Endodermal cell (in vitro differentiated cells): ENCODE data around the gene SIPA1L2. TPM values are rescaled to one million over a fixed set of nuclear protein-coding genes. Genes with fewer than 3 reads are reported as not detected.

Experiments
- DNase-seq: peaks from one replicate; pipeline ENCODE4 v3.0.0-alpha.2; 2017
- H3K27ac ChIP-seq: 2 replicates; pipeline ENCODE4 v1.5.1; 2013; ENCODE audit warnings: mild to moderate bottlenecking, low read depth, low read length, moderate library complexity
- H3K27me3 ChIP-seq: 2 replicates; pipeline ENCODE4 v1.6.1; 2013; ENCODE audit warnings: mild to moderate bottlenecking, low read length, moderate library complexity; ENCODE audit not compliant: insufficient read depth, control insufficient read depth, poor library complexity, severe bottlenecking
- H3K36me3 ChIP-seq: 2 replicates; pipeline ENCODE4 v1.7.0; 2013; ENCODE audit warnings: mild to moderate bottlenecking, low read length, moderate library complexity; ENCODE audit not compliant: control insufficient read depth, insufficient read depth
- H3K4me1 ChIP-seq: one replicate; pipeline ENCODE4 v1.7.0; 2013; ENCODE audit warnings: low read length; ENCODE audit not compliant: control insufficient read depth, insufficient read depth
- H3K4me3 ChIP-seq: 2 replicates; pipeline ENCODE4 v1.5.1; 2013; ENCODE audit warnings: mild to moderate bottlenecking, low read length, moderate library complexity
- H3K9ac ChIP-seq: 2 replicates; pipeline ENCODE4 v1.6.1; 2013; ENCODE audit warnings: mild to moderate bottlenecking, low read length, moderate library complexity; ENCODE audit not compliant: poor library complexity, severe bottlenecking; ENCODE audit errors: extremely low read depth
- H3K9me3 ChIP-seq: 2 replicates; pipeline ENCODE4 v1.6.1; 2013; ENCODE audit warnings: mild to moderate bottlenecking, low read length, moderate library complexity; ENCODE audit not compliant: control insufficient read depth
- H3K27ac Mint-ChIP-seq: 2 replicates; pipeline ENCODE4 v1.8.0; 2020; ENCODE audit warnings: mixed read lengths
- H3K27me3 Mint-ChIP-seq: 2 replicates; pipeline ENCODE4 v1.8.0; 2021; ENCODE audit warnings: mild to moderate bottlenecking, mixed read lengths; ENCODE audit not compliant: insufficient read depth
- H3K36me3 Mint-ChIP-seq: 2 replicates; pipeline ENCODE4 v1.8.0; 2020; ENCODE audit warnings: low read depth, mixed read lengths
- H3K4me1 Mint-ChIP-seq: 2 replicates; pipeline ENCODE4 v1.8.0; 2020; ENCODE audit warnings: mixed read lengths
- H3K4me3 Mint-ChIP-seq: 2 replicates; pipeline ENCODE4 v1.8.0; 2020; ENCODE audit warnings: mild to moderate bottlenecking, moderate library complexity, mixed read lengths
- H3K9me3 Mint-ChIP-seq: 2 replicates; pipeline ENCODE4 v1.8.0; 2020; ENCODE audit warnings: mild to moderate bottlenecking, mixed read lengths
- WGBS, 2 experiments: methylation state at CpG; one replicate each; pipeline versions ENCODE4 v1.1.5 to v1.1.7; 2013; ENCODE audit warnings: missing lambda C conversion rate in 2 of 2, mixed read lengths in 1 of 2; ENCODE audit not compliant: insufficient coverage in 1 of 2, insufficient read length in 1 of 2; 5-methylcytosine and 5-hydroxymethylcytosine counted together
- total RNA-seq, 2 donors: library from RNA; stranded (reverse); fragmentation: NEBNext Ultra II Directional in 1 of 2; extraction: Animal tissue kit (Norgen Biotek cat#: 25700) in 1 of 2; gene quantifications; 2 replicates in 1 of 2; 3 replicates in 1 of 2; pipeline ENCODE4 v1.2.1, GENCODE V29; 2021
- TF ChIP-seq, protein P1 (sequence below): fragments of 200-600 bp; sonication (generic); conservative IDR thresholded peaks from 2 replicates; pipeline ENCODE4 v1.5.0; 2021; ENCODE audit warnings: antibody characterized with exemption, mild to moderate bottlenecking

Gene SIPA1L2
- total RNA-seq, 2 donors from 2014 or later: 34.7 to 41.5 TPM

DNA sequence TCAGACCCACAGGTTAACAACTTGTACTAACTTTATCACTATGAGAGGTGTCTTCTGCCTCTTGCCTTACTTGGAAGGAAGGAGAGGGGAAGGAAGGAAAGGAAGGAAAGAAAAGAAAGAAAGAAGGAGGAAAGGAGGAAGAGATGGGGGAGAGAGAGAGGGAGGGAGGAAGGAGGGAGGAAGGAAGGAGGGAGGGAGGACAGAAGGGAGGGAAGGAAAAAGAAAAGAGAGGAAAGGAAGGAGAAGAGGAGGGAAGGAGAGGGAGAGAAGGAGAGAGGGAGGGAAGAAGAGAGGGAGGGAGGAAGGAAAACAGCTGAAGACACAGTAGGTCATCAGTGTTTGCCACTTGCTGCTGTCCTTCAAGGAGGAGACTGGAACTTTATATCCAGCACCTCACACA is 5.3 kb upstream of the SIPA1L2 start:
- H3K4me3 ChIP-seq: no peak overlapping the region
- Mint-ChIP-seq H3K27me3 (peaks cover 34% of the 10 kb centered on the region), H3K4me1 (peaks cover 11% of the 10 kb centered on the region), H3K9me3 (no peaks in the 10 kb centered on the region), H3K27ac (no peak overlapping the region), H3K36me3 (no peaks in the 10 kb centered on the region), H3K4me3 (no peak overlapping the region)
- no peaks in the 10 kb centered on the region for H3K9me3 ChIP-seq
- no peaks in the 10 kb centered on the region for H3K36me3 ChIP-seq
- H3K27ac ChIP-seq: no peak overlapping the region
- peaks cover 31% of the 10 kb centered on the region for H3K27me3 ChIP-seq
- H3K4me1 ChIP-seq: no peaks in the 10 kb centered on the region
- no peak overlapping the region for H3K9ac ChIP-seq
- DNase-seq: no peak
- TF ChIP-seq, protein P1, sequence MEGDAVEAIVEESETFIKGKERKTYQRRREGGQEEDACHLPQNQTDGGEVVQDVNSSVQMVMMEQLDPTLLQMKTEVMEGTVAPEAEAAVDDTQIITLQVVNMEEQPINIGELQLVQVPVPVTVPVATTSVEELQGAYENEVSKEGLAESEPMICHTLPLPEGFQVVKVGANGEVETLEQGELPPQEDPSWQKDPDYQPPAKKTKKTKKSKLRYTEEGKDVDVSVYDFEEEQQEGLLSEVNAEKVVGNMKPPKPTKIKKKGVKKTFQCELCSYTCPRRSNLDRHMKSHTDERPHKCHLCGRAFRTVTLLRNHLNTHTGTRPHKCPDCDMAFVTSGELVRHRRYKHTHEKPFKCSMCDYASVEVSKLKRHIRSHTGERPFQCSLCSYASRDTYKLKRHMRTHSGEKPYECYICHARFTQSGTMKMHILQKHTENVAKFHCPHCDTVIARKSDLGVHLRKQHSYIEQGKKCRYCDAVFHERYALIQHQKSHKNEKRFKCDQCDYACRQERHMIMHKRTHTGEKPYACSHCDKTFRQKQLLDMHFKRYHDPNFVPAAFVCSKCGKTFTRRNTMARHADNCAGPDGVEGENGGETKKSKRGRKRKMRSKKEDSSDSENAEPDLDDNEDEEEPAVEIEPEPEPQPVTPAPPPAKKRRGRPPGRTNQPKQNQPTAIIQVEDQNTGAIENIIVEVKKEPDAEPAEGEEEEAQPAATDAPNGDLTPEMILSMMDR: no peak

DNA sequence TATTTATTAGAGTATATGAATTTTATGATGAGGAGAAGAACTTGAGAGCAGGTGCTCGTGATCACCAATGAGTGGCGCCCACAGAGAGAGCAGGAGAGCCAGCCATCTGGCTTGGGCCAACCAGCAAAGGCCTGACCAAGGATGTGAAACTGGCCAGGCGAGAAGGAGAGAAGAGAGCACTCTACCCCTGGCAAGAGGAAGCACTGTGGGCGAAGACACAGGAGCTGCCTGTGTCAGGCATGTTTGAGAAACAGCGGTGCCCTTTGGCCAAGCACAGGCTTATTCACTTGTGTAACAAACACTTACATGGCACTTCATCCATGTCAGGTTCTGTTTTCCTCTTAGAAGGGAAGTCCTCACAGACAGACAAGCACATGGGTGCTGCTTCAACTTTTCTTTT is 4.2 kb upstream of the SIPA1L2 start:
- 89 to 91% methylated on average over 5 of the region's 5 CpGs for WGBS, 2 experiments
- Mint-ChIP-seq H3K9me3 (no peaks in the 10 kb centered on the region), H3K4me1 (peaks cover 11% of the 10 kb centered on the region), H3K36me3 (no peaks in the 10 kb centered on the region), H3K4me3 (no peak overlapping the region), H3K27me3 (peaks cover 34% of the 10 kb centered on the region), H3K27ac (no peak overlapping the region)
- no peak overlapping the region for H3K9ac ChIP-seq
- H3K27ac ChIP-seq: no peak overlapping the region
- no peaks in the 10 kb centered on the region for H3K9me3 ChIP-seq
- no peak overlapping the region for H3K4me3 ChIP-seq
- no peaks in the 10 kb centered on the region for H3K36me3 ChIP-seq
- H3K4me1 ChIP-seq: no peaks in the 10 kb centered on the region
- peaks cover 31% of the 10 kb centered on the region for H3K27me3 ChIP-seq
- DNase-seq: peak; percentile 63
- TF ChIP-seq, protein P1: peak; percentile 22

DNA sequence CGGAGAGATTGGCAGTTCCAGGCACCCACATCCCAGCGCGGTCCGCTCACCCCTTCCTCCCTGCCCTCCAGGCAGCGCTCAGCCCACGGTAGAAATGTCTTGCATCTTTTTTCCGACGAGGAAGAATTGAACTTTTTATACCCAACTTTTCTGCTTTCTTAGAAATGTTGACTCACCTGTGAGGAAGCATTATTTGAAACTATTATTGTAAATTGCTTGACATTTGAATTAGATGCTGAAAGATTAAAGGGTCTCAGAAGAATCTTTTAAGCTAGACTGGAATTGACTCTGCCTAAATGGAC is 912 bp upstream of the SIPA1L2 start:
- H3K4me1 Mint-ChIP-seq: peaks cover 39% of the 10 kb centered on the region
- Histone ChIP-seq H3K9me3 (no peaks in the 10 kb centered on the region), H3K27ac (no peak overlapping the region), H3K9ac (peak overlapping the region; percentile 31), H3K36me3 (no peaks in the 10 kb centered on the region), H3K27me3 (peaks cover 31% of the 10 kb centered on the region), H3K4me1 (peaks cover 4% of the 10 kb centered on the region), H3K4me3 (peak overlapping the region; percentile 83)
- peak overlapping the region; percentile 85 for H3K27ac Mint-ChIP-seq
- peak overlapping the region; percentile 88 for H3K4me3 Mint-ChIP-seq
- H3K27me3 Mint-ChIP-seq: peaks cover 34% of the 10 kb centered on the region
- DNase-seq: no peak
- no peaks in the 10 kb centered on the region for H3K36me3 Mint-ChIP-seq
- 2 to 3% methylated on average over 6 to 8 of the region's 8 CpGs for WGBS, 2 experiments
- H3K9me3 Mint-ChIP-seq: no peaks in the 10 kb centered on the region
- TF ChIP-seq, protein P1: no peak
